CD4-positive, alpha-beta memory T cell (primary cell): Measurements from ENCODE around the gene LIN28B. TPM values are rescaled to one million over a fixed set of nuclear protein-coding genes. Genes with fewer than 3 reads are reported as not detected.
"Not testable (repeated sequence)": the region's sequence is repeated elsewhere in the genome, so short reads cannot be mapped to it uniquely, and the experiment has no call there.

Experiments used
- CTCF ChIA-PET: fragments of 350-600 bp; sonication (Branson Sonifier 250); formaldehyde crosslinking; loops from one replicate; lab custom pipeline; 2021; ENCODE audit warnings: inconsistent platforms; ENCODE audit not compliant: partially characterized antibody; lab: Charles Lee
- POLR2A ChIA-PET: fragments of 350-600 bp; sonication (Branson Sonifier 250); formaldehyde crosslinking; loops from one replicate; lab custom pipeline; 2021; ENCODE audit not compliant: partially characterized antibody; lab: Charles Lee
- DNase-seq, 5 donors: peaks; one replicate each; pipeline versions ENCODE4 v3.0.0 to v3.0.0-alpha.2; 2020 to 2022; ENCODE audit warnings: mixed read lengths in 1 of 5
- H3K27ac ChIP-seq: one replicate; pipeline ENCODE4 v1.7.0; 2013; ENCODE audit warnings: low read depth, low read length
- H3K27me3 ChIP-seq: 2 replicates; pipeline ENCODE4 v1.7.0; 2013; ENCODE audit warnings: mild to moderate bottlenecking, low read length, moderate library complexity; ENCODE audit not compliant: insufficient read depth
- H3K36me3 ChIP-seq: 2 replicates; pipeline ENCODE4 v1.7.0; 2013; ENCODE audit warnings: mild to moderate bottlenecking, low read length, moderate library complexity; ENCODE audit not compliant: insufficient read depth
- H3K4me1 ChIP-seq: 2 replicates; pipeline ENCODE4 v1.7.0; 2013; ENCODE audit warnings: mild to moderate bottlenecking, low read length, moderate library complexity; ENCODE audit not compliant: insufficient read depth
- H3K4me3 ChIP-seq, 2 donors: one replicate each; pipeline ENCODE4 v1.7.0; 2013; ENCODE audit warnings: low read length in 2 of 2, mild to moderate bottlenecking in 1 of 2
- H3K9me3 ChIP-seq, 2 donors: one replicate each; pipeline ENCODE4 v1.7.0; 2013; ENCODE audit warnings: low read length in 2 of 2, control low read depth in 1 of 2; ENCODE audit not compliant: control insufficient read depth in 1 of 2
- H3K27ac Mint-ChIP-seq, 7 donors: one replicate each; pipeline ENCODE4 v1.8.0; 2020 to 2021; ENCODE audit warnings: mixed read lengths in 7 of 7, mild to moderate bottlenecking in 6 of 7, inconsistent platforms in 3 of 7, moderate library complexity in 3 of 7
- H3K27me3 Mint-ChIP-seq, 2 donors: one replicate each; pipeline ENCODE4 v1.8.0; 2020 to 2021; ENCODE audit warnings: mixed read lengths in 2 of 2
- H3K36me3 Mint-ChIP-seq, 2 donors: one replicate each; pipeline ENCODE4 v1.8.0; 2020 to 2021; ENCODE audit warnings: mixed read lengths in 2 of 2, inconsistent platforms in 1 of 2, mild to moderate bottlenecking in 1 of 2
- H3K4me1 Mint-ChIP-seq, 4 donors: one replicate each; pipeline ENCODE4 v1.8.0; 2020 to 2021; ENCODE audit warnings: mixed read lengths in 4 of 4, mild to moderate bottlenecking in 1 of 4
- H3K4me3 Mint-ChIP-seq, 8 donors: one replicate each; pipeline ENCODE4 v1.8.0; 2020 to 2021; ENCODE audit warnings: mixed read lengths in 8 of 8, mild to moderate bottlenecking in 7 of 8, moderate library complexity in 6 of 8, inconsistent platforms in 3 of 8
- H3K9me3 Mint-ChIP-seq, 8 donors: one replicate each; pipeline ENCODE4 v1.8.0; 2020 to 2021; ENCODE audit warnings: mixed read lengths in 8 of 8, mild to moderate bottlenecking in 5 of 8, inconsistent platforms in 3 of 8, moderate library complexity in 1 of 8
- intact Hi-C: fragments of 100-400 bp; cut with micrococcal nuclease; formaldehyde crosslinking; loops from one replicate; pipeline ENCODE4 v1.15.1; 2023
- polyA plus RNA-seq, 2 donors: library from polyadenylated mRNA; unstranded; fragments of 300-500 nt; fragmentation: Illumina TruSeq; gene quantifications; one replicate each; pipeline ENCODE4 v1.2.3, GENCODE V29; 2021
- total RNA-seq, 2 experiments: library from RNA; stranded (reverse); gene quantifications; one replicate each; pipeline ENCODE4 v1.2.3, GENCODE V29; 2021

The LIN28B gene
- total and polyA plus RNA-seq, 4 experiments from 2014 or later: not detected

DNA sequence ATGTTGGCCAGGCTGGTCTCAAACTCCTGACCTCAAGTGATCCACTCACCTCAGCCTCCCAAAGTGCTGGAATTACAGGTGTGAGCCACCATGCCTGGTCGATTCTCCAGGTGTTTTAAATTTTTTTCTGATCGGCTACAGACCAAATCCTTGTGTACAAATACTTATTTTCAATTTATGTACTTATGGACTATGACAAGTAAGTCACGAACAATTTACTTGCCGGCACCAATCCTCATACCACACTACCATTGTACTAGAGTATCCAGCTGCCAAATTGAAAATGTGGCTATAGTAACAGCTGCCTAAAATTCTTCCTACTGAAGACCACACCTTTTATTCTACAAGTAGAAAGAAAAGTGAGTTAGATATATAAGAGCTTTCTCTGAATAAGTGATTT is 26.9 kb downstream of the LIN28B start:
- no peak for DNase-seq
- Histone ChIP-seq H3K27ac (no peak overlapping the region), H3K27me3 (no peaks in the 10 kb centered on the region), H3K4me1 (no peaks in the 10 kb centered on the region), H3K9me3 (no peaks in the 10 kb centered on the region), H3K4me3 (no peak overlapping the region), H3K36me3 (no peaks in the 10 kb centered on the region)
- ChIA-PET CTCF (no interaction called here), POLR2A (no interaction called here)
- Mint-ChIP-seq H3K27ac (no peak overlapping the region), H3K27me3 (peaks cover 1 to 4% of the 10 kb centered on the region in 2 donors), H3K4me3 (no peak overlapping the region), H3K9me3 (peaks cover 0 to 3% (median 0%) of the 10 kb centered on the region in 8 donors), H3K36me3 (no peaks in the 10 kb centered on the region), H3K4me1 (no peaks in the 10 kb centered on the region)
- intact Hi-C loops: no loop called here

DNA sequence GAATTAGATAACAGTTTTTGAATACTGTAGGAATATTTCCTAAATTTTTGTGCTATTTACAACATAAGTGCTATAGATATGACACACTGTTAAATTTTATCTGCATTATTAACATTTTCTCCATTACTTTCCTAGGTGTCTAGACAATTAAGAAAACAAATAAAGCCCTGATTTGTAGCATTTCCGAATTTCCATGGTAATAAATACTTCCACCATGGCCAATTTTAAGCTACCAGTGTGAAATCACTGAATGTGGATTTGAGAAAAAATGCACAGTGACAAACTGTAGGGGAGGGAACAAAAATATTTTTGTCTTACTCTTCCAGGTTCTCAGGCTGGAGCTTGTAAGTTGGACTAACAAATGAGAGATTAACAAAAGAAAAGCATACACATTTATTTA is 27.9 kb downstream of the LIN28B start:
- Histone ChIP-seq H3K4me3 (no peak overlapping the region), H3K36me3 (no peaks in the 10 kb centered on the region), H3K27me3 (no peaks in the 10 kb centered on the region), H3K27ac (no peak overlapping the region), H3K4me1 (no peaks in the 10 kb centered on the region), H3K9me3 (no peaks in the 10 kb centered on the region)
- Mint-ChIP-seq H3K4me1 (no peaks in the 10 kb centered on the region), H3K4me3 (no peak overlapping the region), H3K27me3 (peaks cover 1 to 3% of the 10 kb centered on the region in 2 donors), H3K9me3 (peaks cover 0 to 3% (median 0%) of the 10 kb centered on the region in 8 donors), H3K36me3 (no peaks in the 10 kb centered on the region), H3K27ac (no peak overlapping the region)
- POLR2A ChIA-PET: no interaction called here
- intact Hi-C loops: no loop called here
- DNase-seq: no peak
- CTCF ChIA-PET: no interaction called here

- H3K9me3 Mint-ChIP-seq, H3K36me3 ChIP-seq, H3K27me3 ChIP-seq, intact Hi-C loops, H3K27ac Mint-ChIP-seq, H3K9me3 ChIP-seq, H3K27ac ChIP-seq, DNase-seq, POLR2A ChIA-PET, H3K27me3 Mint-ChIP-seq, H3K4me1 Mint-ChIP-seq, H3K4me1 ChIP-seq, H3K4me3 ChIP-seq, H3K4me3 Mint-ChIP-seq, CTCF ChIA-PET, H3K36me3 Mint-ChIP-seq: not testable (repeated sequence)
These were observed 29.0 kb downstream of the LIN28B start for GRCh38 chr6:104985875-104986274.

DNA sequence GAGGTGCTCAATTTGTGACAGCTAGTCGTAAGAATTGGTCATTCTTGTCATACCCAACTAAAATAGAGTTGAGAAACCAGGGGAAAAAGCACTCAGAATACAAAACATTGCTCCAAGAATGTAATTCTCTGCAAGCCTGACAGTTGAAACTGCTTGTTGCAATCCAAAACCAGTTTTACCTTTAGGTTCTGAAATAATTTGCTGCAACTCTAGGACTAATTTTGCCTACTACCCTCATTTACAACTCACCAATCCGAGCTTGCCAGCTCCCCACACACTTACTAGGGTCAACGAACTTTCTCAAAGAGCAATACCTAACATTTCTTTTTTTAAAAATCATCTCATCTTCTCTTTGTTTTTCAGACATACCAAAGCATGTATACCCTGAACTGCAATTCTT is 29.7 kb downstream of the LIN28B start:
- Histone ChIP-seq H3K9me3 (no peaks in the 10 kb centered on the region), H3K27me3 (no peaks in the 10 kb centered on the region), H3K36me3 (no peaks in the 10 kb centered on the region), H3K27ac (no peak overlapping the region), H3K4me3 (no peak overlapping the region), H3K4me1 (no peaks in the 10 kb centered on the region)
- intact Hi-C loops: no loop called here
- Mint-ChIP-seq H3K4me3 (no peak overlapping the region), H3K27ac (no peak overlapping the region), H3K27me3 (peaks cover 1 to 3% of the 10 kb centered on the region in 2 donors), H3K4me1 (no peaks in the 10 kb centered on the region), H3K36me3 (no peaks in the 10 kb centered on the region), H3K9me3 (peaks cover 0 to 3% (median 0%) of the 10 kb centered on the region in 8 donors)
- ChIA-PET POLR2A (no interaction called here), CTCF (no interaction called here)
- DNase-seq: no peak

- Histone ChIP-seq H3K9me3 (no peaks in the 10 kb centered on the region), H3K27me3 (no peaks in the 10 kb centered on the region), H3K36me3 (no peaks in the 10 kb centered on the region), H3K27ac (no peak overlapping the region), H3K4me1 (no peaks in the 10 kb centered on the region), H3K4me3 (no peak overlapping the region)
- peaks cover 0 to 3% (median 0%) of the 10 kb centered on the region in 8 donors for H3K9me3 Mint-ChIP-seq
- POLR2A ChIA-PET: no interaction called here
- intact Hi-C loops: no loop called here
- H3K27ac Mint-ChIP-seq: no peak overlapping the region
- no peaks in the 10 kb centered on the region for H3K4me1 Mint-ChIP-seq
- no peak overlapping the region for H3K4me3 Mint-ChIP-seq
- no peaks in the 10 kb centered on the region for H3K36me3 Mint-ChIP-seq
- peaks cover 1 to 3% of the 10 kb centered on the region in 2 donors for H3K27me3 Mint-ChIP-seq
- CTCF ChIA-PET: no interaction called here
- DNase-seq: no peak
These were observed 30.3 kb downstream of the LIN28B start for GRCh38 chr6:104987218-104987617.

- H3K4me3 Mint-ChIP-seq: no peak overlapping the region
These were observed 33.2 kb downstream of the LIN28B start for GRCh38 chr6:104990085-104990484.

DNA sequence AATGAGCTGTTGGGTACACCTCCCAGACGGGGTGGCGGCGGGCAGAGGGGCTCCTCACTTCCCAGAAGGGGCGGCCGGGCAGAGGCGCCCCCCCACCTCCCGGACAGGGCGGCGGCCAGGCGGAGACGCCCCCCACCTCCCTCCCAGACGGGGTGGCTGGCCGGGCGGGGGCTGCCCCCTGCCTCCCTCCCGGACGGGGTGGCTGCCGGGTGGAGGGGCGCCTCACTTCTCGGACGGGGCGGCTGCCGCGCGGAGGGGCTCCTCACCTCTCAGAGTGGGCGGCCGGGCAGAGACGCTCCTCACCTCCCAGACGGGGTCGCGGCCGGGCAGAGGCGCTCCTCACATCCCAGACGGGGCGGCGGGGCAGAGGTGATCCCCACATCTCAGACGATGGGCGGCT is 34.2 kb downstream of the LIN28B start:
- H3K27me3 ChIP-seq, H3K4me1 ChIP-seq, H3K36me3 Mint-ChIP-seq, DNase-seq, H3K4me3 ChIP-seq, H3K9me3 ChIP-seq, intact Hi-C loops, H3K4me3 Mint-ChIP-seq, H3K27ac ChIP-seq, H3K27ac Mint-ChIP-seq, H3K4me1 Mint-ChIP-seq, H3K27me3 Mint-ChIP-seq, CTCF ChIA-PET, POLR2A ChIA-PET, H3K9me3 Mint-ChIP-seq, H3K36me3 ChIP-seq: not testable (repeated sequence)

More at GRCh38 chr6:104990085-104990484, 33.2 kb downstream of the LIN28B start:
- no peak overlapping the region for H3K4me3 ChIP-seq
- H3K36me3 Mint-ChIP-seq: no peaks in the 10 kb centered on the region
- H3K36me3 ChIP-seq: no peaks in the 10 kb centered on the region
- no peaks in the 10 kb centered on the region for H3K9me3 ChIP-seq
- H3K27ac ChIP-seq: no peak overlapping the region
- peaks cover 0 to 3% of the 10 kb centered on the region in 2 donors for H3K27me3 Mint-ChIP-seq
- no peaks in the 10 kb centered on the region for H3K4me1 ChIP-seq
- no peaks in the 10 kb centered on the region for H3K27me3 ChIP-seq
- no peak overlapping the region for H3K27ac Mint-ChIP-seq
- no peak for DNase-seq
- intact Hi-C loops: no loop called here
- H3K9me3 Mint-ChIP-seq: peaks cover 0 to 3% (median 0%) of the 10 kb centered on the region in 8 donors
- POLR2A ChIA-PET: no interaction called here
- CTCF ChIA-PET: no interaction called here
- no peaks in the 10 kb centered on the region for H3K4me1 Mint-ChIP-seq

GRCh38 chr6:104993576-104993975 is 36.7 kb downstream of the LIN28B start:
- H3K9me3 Mint-ChIP-seq, H3K27ac Mint-ChIP-seq, POLR2A ChIA-PET, H3K9me3 ChIP-seq, H3K4me1 Mint-ChIP-seq, H3K4me3 Mint-ChIP-seq, H3K4me3 ChIP-seq, H3K36me3 Mint-ChIP-seq, intact Hi-C loops, H3K36me3 ChIP-seq, DNase-seq, H3K4me1 ChIP-seq, CTCF ChIA-PET, H3K27me3 Mint-ChIP-seq, H3K27me3 ChIP-seq, H3K27ac ChIP-seq: not testable (repeated sequence)
